Neural progenitor cell (in vitro differentiated cells): ENCODE data around the gene OLFM4. TPM values are rescaled to one million over a fixed set of nuclear protein-coding genes. Genes with fewer than 3 reads are reported as not detected.

Experiments used
- DNase-seq: peaks from one replicate; pipeline ENCODE4 v3.0.0-alpha.2; 2016; ENCODE audit warnings: low spot score
- H2AFZ ChIP-seq: fragments of 200-600 bp; sonication (generic); replicated peaks from 2 replicates; pipeline ENCODE4 v1.6.1; 2016; ENCODE audit warnings: antibody characterized with exemption
- H3F3A ChIP-seq: fragments of 200-600 bp; sonication (generic); 2 replicates; pipeline ENCODE4 v1.6.1; 2016; ENCODE audit warnings: antibody characterized with exemption, low read depth
- H3K27ac ChIP-seq: fragments of 200-600 bp; sonication (generic); 2 replicates; pipeline ENCODE4 v1.5.1; 2016; ENCODE audit warnings: mild to moderate bottlenecking
- H3K27me3 ChIP-seq: fragments of 200-600 bp; sonication (generic); 2 replicates; pipeline ENCODE4 v1.6.1; 2016; ENCODE audit warnings: mild to moderate bottlenecking, moderate library complexity
- H3K36me3 ChIP-seq: fragments of 200-600 bp; sonication (generic); 2 replicates; pipeline ENCODE4 v1.5.1; 2016
- H3K4me1 ChIP-seq: fragments of 200-600 bp; sonication (generic); 2 replicates; pipeline ENCODE4 v1.6.1; 2016; ENCODE audit warnings: mixed run types
- H3K4me2 ChIP-seq: fragments of 200-600 bp; sonication (generic); 2 replicates; pipeline ENCODE4 v1.6.1; 2016
- H3K4me3 ChIP-seq: fragments of 200-600 bp; sonication (generic); 2 replicates; pipeline ENCODE4 v1.5.1; 2016
- H3K79me2 ChIP-seq: fragments of 200-600 bp; sonication (generic); 2 replicates; pipeline ENCODE4 v1.6.1; 2016; ENCODE audit warnings: low read depth
- H3K9ac ChIP-seq: fragments of 200-600 bp; sonication (generic); 2 replicates; pipeline ENCODE4 v1.6.1; 2016
- H3K9me3 ChIP-seq: fragments of 200-600 bp; sonication (generic); 2 replicates; pipeline ENCODE4 v1.5.1; 2016; ENCODE audit warnings: low read depth
- H4K20me1 ChIP-seq: fragments of 200-600 bp; sonication (generic); 2 replicates; pipeline ENCODE4 v1.6.1; 2016; ENCODE audit warnings: low read depth
- H3K27ac Mint-ChIP-seq: 3 replicates; pipeline ENCODE4 v1.8.0; 2021; ENCODE audit warnings: mixed read lengths
- H3K27me3 Mint-ChIP-seq: 2 replicates; pipeline ENCODE4 v1.8.0; 2022; ENCODE audit warnings: low read depth, mild to moderate bottlenecking, inconsistent platforms, moderate library complexity, mixed read lengths; ENCODE audit not compliant: insufficient read depth
- H3K36me3 Mint-ChIP-seq: 3 replicates; pipeline ENCODE4 v1.8.0; 2021; ENCODE audit warnings: mixed read lengths
- H3K4me1 Mint-ChIP-seq: 3 replicates; pipeline ENCODE4 v1.8.0; 2021; ENCODE audit warnings: mixed read lengths
- H3K4me3 Mint-ChIP-seq: 3 replicates; pipeline ENCODE4 v1.8.0; 2021; ENCODE audit warnings: mild to moderate bottlenecking, moderate library complexity, mixed read lengths
- H3K9me3 Mint-ChIP-seq: 3 replicates; pipeline ENCODE4 v1.8.0; 2020; ENCODE audit warnings: mixed read lengths
- EZH2 ChIP-seq: fragments of 200-600 bp; sonication (generic); IDR thresholded peaks from 2 replicates; pipeline ENCODE4 v1.6.1; 2017; ENCODE audit warnings: antibody characterized with exemption, mild to moderate bottlenecking, moderate library complexity
- EZH2phosphoT487 ChIP-seq: fragments of 200-600 bp; sonication (generic); IDR thresholded peaks from 2 replicates; pipeline ENCODE4 v1.6.1; 2017; ENCODE audit warnings: antibody characterized with exemption
- total RNA-seq: library from RNA; depleted of rRNA; stranded (reverse); fragments of >200 nt; gene quantifications from 2 replicates; pipeline ENCODE4 v1.2.3, GENCODE V29; 2015; ENCODE audit warnings: low replicate concordance
- TF ChIP-seq, protein P1 (sequence below): fragments of 200-600 bp; sonication (generic); IDR thresholded peaks from 2 replicates; pipeline ENCODE4 v1.5.1; 2017; ENCODE audit warnings: antibody characterized with exemption, mild to moderate bottlenecking

OLFM4 gene
- total RNA-seq, 1 donor from 2014 or later = not detected

DNA sequence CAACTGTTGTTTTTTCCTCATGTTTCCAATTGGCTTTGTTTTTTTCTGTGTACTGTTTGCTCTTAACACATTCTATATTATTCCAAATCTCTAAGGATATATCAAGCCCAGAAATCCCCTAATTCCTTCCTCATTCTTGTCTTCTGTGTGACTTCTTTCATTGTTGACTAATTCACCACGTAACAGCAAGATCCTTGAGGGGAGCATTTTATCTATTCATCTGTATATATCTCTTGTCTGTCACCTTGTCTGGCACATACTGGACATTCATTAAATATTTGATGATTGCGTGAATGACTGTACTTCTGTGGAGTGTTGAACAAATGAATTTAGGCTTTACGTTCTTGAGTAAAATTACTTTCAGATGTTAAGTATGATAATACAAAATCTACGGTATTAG, 44.8 kb upstream of the OLFM4 start:
- Mint-ChIP-seq H3K4me1 (peaks cover 30% of the 10 kb centered on the region), H3K27ac (no peak overlapping the region), H3K36me3 (no peaks in the 10 kb centered on the region), H3K4me3 (no peak overlapping the region), H3K9me3 (peaks cover 1% of the 10 kb centered on the region), H3K27me3 (peaks cover 3% of the 10 kb centered on the region)
- Histone ChIP-seq H3K36me3 (no peaks in the 10 kb centered on the region), H3K27me3 (no peaks in the 10 kb centered on the region), H3K9me3 (no peaks in the 10 kb centered on the region), H4K20me1 (no peaks in the 10 kb centered on the region), H3K27ac (no peak overlapping the region), H3F3A (no peaks in the 10 kb centered on the region), H3K79me2 (no peaks in the 10 kb centered on the region), H3K4me1 (peaks cover 8% of the 10 kb centered on the region), H3K4me2 (no peak overlapping the region), H3K9ac (no peak overlapping the region), H2AFZ (no peak overlapping the region), H3K4me3 (no peak overlapping the region)
- no peak for DNase-seq
- no peak for TF ChIP-seq EZH2phosphoT487
- TF ChIP-seq, protein P1, sequence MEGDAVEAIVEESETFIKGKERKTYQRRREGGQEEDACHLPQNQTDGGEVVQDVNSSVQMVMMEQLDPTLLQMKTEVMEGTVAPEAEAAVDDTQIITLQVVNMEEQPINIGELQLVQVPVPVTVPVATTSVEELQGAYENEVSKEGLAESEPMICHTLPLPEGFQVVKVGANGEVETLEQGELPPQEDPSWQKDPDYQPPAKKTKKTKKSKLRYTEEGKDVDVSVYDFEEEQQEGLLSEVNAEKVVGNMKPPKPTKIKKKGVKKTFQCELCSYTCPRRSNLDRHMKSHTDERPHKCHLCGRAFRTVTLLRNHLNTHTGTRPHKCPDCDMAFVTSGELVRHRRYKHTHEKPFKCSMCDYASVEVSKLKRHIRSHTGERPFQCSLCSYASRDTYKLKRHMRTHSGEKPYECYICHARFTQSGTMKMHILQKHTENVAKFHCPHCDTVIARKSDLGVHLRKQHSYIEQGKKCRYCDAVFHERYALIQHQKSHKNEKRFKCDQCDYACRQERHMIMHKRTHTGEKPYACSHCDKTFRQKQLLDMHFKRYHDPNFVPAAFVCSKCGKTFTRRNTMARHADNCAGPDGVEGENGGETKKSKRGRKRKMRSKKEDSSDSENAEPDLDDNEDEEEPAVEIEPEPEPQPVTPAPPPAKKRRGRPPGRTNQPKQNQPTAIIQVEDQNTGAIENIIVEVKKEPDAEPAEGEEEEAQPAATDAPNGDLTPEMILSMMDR = no peak
- no peak for TF ChIP-seq EZH2

DNA sequence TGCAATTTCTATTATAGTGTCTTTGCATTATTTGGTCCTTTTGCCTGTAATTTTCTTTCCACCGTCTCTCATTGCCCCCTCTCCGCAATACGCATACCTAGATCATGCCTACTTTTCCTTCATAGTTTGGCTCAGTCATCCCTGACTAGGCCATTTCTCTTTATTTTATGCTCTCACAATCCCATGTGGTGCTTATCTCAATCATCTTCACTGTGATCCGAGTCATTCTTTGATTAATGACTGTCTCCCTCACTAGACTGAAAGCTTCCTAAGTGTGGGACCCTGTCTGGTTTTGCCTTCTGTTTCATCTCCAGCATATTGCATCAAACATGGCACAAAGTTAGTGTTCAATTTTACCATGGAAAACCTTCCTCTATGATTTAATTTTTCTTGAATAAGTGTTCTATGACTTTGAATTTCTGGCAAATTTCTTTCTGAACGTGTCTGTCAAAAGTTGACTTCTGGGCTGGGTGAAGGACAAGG, 43.7 kb upstream of the OLFM4 start:
- no peak overlapping the region for H3K4me2 ChIP-seq
- TF ChIP-seq, protein P1 = no peak
- no peak for TF ChIP-seq EZH2
- H3K79me2 ChIP-seq = no peaks in the 10 kb centered on the region
- Mint-ChIP-seq H3K4me1 (peaks cover 19% of the 10 kb centered on the region), H3K9me3 (peaks cover 2% of the 10 kb centered on the region), H3K36me3 (no peaks in the 10 kb centered on the region), H3K4me3 (no peak overlapping the region), H3K27ac (no peak overlapping the region), H3K27me3 (peaks cover 3% of the 10 kb centered on the region)
- H4K20me1 ChIP-seq = no peaks in the 10 kb centered on the region
- no peak overlapping the region for H3K27ac ChIP-seq
- H3K9me3 ChIP-seq = no peaks in the 10 kb centered on the region
- H3K27me3 ChIP-seq = no peaks in the 10 kb centered on the region
- DNase-seq = no peak
- no peaks in the 10 kb centered on the region for H3F3A ChIP-seq
- no peak overlapping the region for H2AFZ ChIP-seq
- H3K36me3 ChIP-seq = no peaks in the 10 kb centered on the region
- H3K4me3 ChIP-seq = no peak overlapping the region
- H3K9ac ChIP-seq = no peak overlapping the region
- peaks cover 8% of the 10 kb centered on the region for H3K4me1 ChIP-seq

DNA sequence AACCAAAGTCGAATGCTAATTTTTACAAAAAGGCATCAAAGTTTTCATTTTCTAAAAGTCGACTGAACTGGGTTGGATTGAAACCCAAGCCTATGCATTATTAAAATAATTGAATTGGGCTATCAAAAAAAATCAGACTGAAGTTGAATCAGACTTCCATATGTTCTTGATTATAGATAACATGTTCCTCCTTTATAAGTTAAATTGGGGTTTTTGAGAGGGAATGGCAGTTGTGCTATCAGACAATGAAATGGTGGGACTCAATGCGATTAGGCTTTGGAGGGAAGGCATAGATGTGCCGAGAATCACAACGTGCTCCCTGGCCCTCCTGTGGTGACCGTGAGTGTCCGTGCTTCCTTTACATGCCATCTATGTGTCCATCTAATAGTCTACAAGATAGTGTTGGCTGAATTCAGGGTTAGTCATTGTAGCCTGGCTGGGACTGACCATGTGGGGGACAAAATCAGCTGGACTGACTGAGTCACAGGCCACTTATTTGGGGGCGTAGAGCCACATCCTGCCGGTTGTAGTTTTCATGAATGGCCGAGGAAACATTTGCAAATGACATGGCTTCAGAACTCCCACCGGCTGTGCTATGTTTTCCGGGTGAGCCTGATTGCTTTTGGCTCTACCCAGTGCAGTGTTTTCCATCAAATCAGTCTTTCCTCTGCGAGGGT, 37.1 kb upstream of the OLFM4 start:
- peak overlapping the region; percentile 66 for H3K27ac Mint-ChIP-seq
- Histone ChIP-seq H4K20me1 (no peaks in the 10 kb centered on the region), H3K4me2 (no peak overlapping the region), H3F3A (no peaks in the 10 kb centered on the region), H3K4me1 (peaks cover 20% of the 10 kb centered on the region), H3K79me2 (no peaks in the 10 kb centered on the region), H2AFZ (no peak overlapping the region), H3K27ac (no peak overlapping the region), H3K27me3 (no peaks in the 10 kb centered on the region), H3K9me3 (no peaks in the 10 kb centered on the region), H3K4me3 (no peak overlapping the region), H3K36me3 (no peaks in the 10 kb centered on the region), H3K9ac (no peak overlapping the region)
- no peak for DNase-seq
- H3K9me3 Mint-ChIP-seq = peaks cover 2% of the 10 kb centered on the region
- no peak overlapping the region for H3K4me3 Mint-ChIP-seq
- peaks cover 33% of the 10 kb centered on the region for H3K4me1 Mint-ChIP-seq
- no peaks in the 10 kb centered on the region for H3K27me3 Mint-ChIP-seq
- TF ChIP-seq, protein P1 = no peak
- TF ChIP-seq EZH2phosphoT487 (no peak), EZH2 (no peak)
- no peaks in the 10 kb centered on the region for H3K36me3 Mint-ChIP-seq
